H9 (cell line): Measurements from ENCODE around the gene FAM43B. TPM values are rescaled to one million over a fixed set of nuclear protein-coding genes. Genes with fewer than 3 reads are reported as not detected.

ENCODE experiments used
- DNase-seq: peaks from one replicate; pipeline ENCODE4 v3.0.0-alpha.2; 2017
- H2AFZ ChIP-seq: one replicate; pipeline ENCODE4 v1.6.1; 2013; ENCODE audit warnings: mild to moderate bottlenecking, low read length, control low read depth, moderate library complexity
- H2AK5ac ChIP-seq: 2 replicates; pipeline ENCODE4 v1.6.1; 2013; ENCODE audit warnings: low read length, control low read depth, mixed read lengths; ENCODE audit not compliant: insufficient read length
- H2BK120ac ChIP-seq: one replicate; pipeline ENCODE4 v1.6.1; 2013; ENCODE audit warnings: low read depth, mild to moderate bottlenecking, low read length, control low read depth, inconsistent platforms; ENCODE audit not compliant: poor library complexity, severe bottlenecking
- H2BK12ac ChIP-seq: 2 replicates; pipeline ENCODE4 v1.6.1; 2013; ENCODE audit warnings: low read length, control low read depth, mixed read lengths, low read depth; ENCODE audit not compliant: insufficient read length
- H2BK15ac ChIP-seq: 2 replicates; pipeline ENCODE4 v1.6.1; 2013; ENCODE audit warnings: low read depth, low read length, control low read depth
- H2BK20ac ChIP-seq: one replicate; pipeline ENCODE4 v1.6.1; 2013; ENCODE audit warnings: low read depth, mild to moderate bottlenecking, low read length, control low read depth, inconsistent platforms; ENCODE audit not compliant: poor library complexity, severe bottlenecking
- H2BK5ac ChIP-seq: 2 replicates; pipeline ENCODE4 v1.6.1; 2013; ENCODE audit warnings: low read length, control low read depth, mixed read lengths; ENCODE audit not compliant: insufficient read length
- H3K14ac ChIP-seq: 2 replicates; pipeline ENCODE4 v1.6.1; 2013; ENCODE audit warnings: low read length, control low read depth; ENCODE audit not compliant: insufficient read depth
- H3K18ac ChIP-seq: 2 replicates; pipeline ENCODE4 v1.6.1; 2013; ENCODE audit warnings: low read depth, mild to moderate bottlenecking, mixed read lengths, low read length, control low read depth; ENCODE audit not compliant: insufficient read length
- H3K23ac ChIP-seq: 2 replicates; pipeline ENCODE4 v1.6.1; 2013; ENCODE audit warnings: low read length, control low read depth, mixed read lengths, low read depth; ENCODE audit not compliant: insufficient read length
- H3K23me2 ChIP-seq: 2 replicates; pipeline ENCODE4 v1.6.1; 2013; ENCODE audit warnings: low read depth, mild to moderate bottlenecking, mixed read lengths, low read length, control low read depth; ENCODE audit not compliant: insufficient read length, poor library complexity, severe bottlenecking
- H3K27ac ChIP-seq: 2 replicates; pipeline ENCODE4 v1.5.1; 2013; ENCODE audit warnings: low read length, control low read depth, mixed read lengths, low read depth; ENCODE audit not compliant: insufficient read length
- H3K27me3 ChIP-seq: 2 replicates; pipeline ENCODE4 v1.6.1; 2013; ENCODE audit warnings: low read length, control low read depth, inconsistent platforms; ENCODE audit not compliant: insufficient read depth
- H3K4ac ChIP-seq: 2 replicates; pipeline ENCODE4 v1.6.1; 2013; ENCODE audit warnings: low read depth, mild to moderate bottlenecking, control low read depth, inconsistent platforms, low read length, moderate library complexity
- H3K4me1 ChIP-seq: 2 replicates; pipeline ENCODE4 v1.6.1; 2013; ENCODE audit warnings: low read length, control low read depth, inconsistent platforms; ENCODE audit not compliant: insufficient read depth
- H3K4me2 ChIP-seq: 2 replicates; pipeline ENCODE4 v1.6.1; 2013; ENCODE audit warnings: low read length, control low read depth, mixed read lengths; ENCODE audit not compliant: insufficient read length, insufficient read depth
- H3K56ac ChIP-seq: 2 replicates; pipeline ENCODE4 v1.6.1; 2013; ENCODE audit warnings: low read depth, mild to moderate bottlenecking, mixed read lengths, low read length, control low read depth; ENCODE audit not compliant: insufficient read length
- H3K79me1 ChIP-seq: 2 replicates; pipeline ENCODE4 v1.6.1; 2013; ENCODE audit warnings: low read depth, mild to moderate bottlenecking, moderate library complexity, low read length, control low read depth, inconsistent platforms; ENCODE audit not compliant: insufficient read depth, poor library complexity, severe bottlenecking
- H3K79me2 ChIP-seq: 2 replicates; pipeline ENCODE4 v1.6.1; 2013; ENCODE audit warnings: low read length, control low read depth, inconsistent platforms; ENCODE audit not compliant: insufficient read depth
- H3K9ac ChIP-seq: 2 replicates; pipeline ENCODE4 v1.6.1; 2013; ENCODE audit warnings: low read length, control low read depth, mixed read lengths; ENCODE audit not compliant: insufficient read length; ENCODE audit errors: extremely low read depth
- H3K9me3 ChIP-seq: one replicate; pipeline ENCODE4 v1.6.1; 2013; ENCODE audit warnings: low read depth, low read length, inconsistent platforms; ENCODE audit not compliant: control insufficient read depth
- H3T11ph ChIP-seq: one replicate; pipeline ENCODE4 v1.6.1; 2013; ENCODE audit warnings: mild to moderate bottlenecking, low read length, control low read depth, inconsistent platforms
- H4K20me1 ChIP-seq: one replicate; pipeline ENCODE4 v1.6.1; 2013; ENCODE audit not compliant: control insufficient read depth, insufficient read length, insufficient read depth
- H4K5ac ChIP-seq: 2 replicates; pipeline ENCODE4 v1.6.1; 2013; ENCODE audit warnings: low read depth, mild to moderate bottlenecking, mixed read lengths, low read length, control low read depth; ENCODE audit not compliant: insufficient read length
- H4K8ac ChIP-seq: replicated peaks from 2 replicates; pipeline ENCODE4 v1.6.1; 2013; ENCODE audit warnings: low read length, control low read depth, mixed read lengths, low read depth; ENCODE audit not compliant: insufficient read length
- H4K91ac ChIP-seq: 2 replicates; pipeline ENCODE4 v1.6.1; 2013; ENCODE audit warnings: low read depth, mild to moderate bottlenecking, moderate library complexity, mixed read lengths, low read length, control low read depth; ENCODE audit not compliant: insufficient read length
- H3K27ac Mint-ChIP-seq, 3 experiments: 2 replicates in 2 of 3; 3 replicates in 1 of 3; pipeline ENCODE4 v1.8.0; 2020 to 2021; ENCODE audit warnings: mixed read lengths in 3 of 3, mild to moderate bottlenecking in 1 of 3, moderate library complexity in 1 of 3
- H3K27me3 Mint-ChIP-seq: 2 replicates; pipeline ENCODE4 v1.8.0; 2021; ENCODE audit warnings: low read depth, mild to moderate bottlenecking, moderate library complexity, mixed read lengths
- H3K36me3 Mint-ChIP-seq, 3 experiments: 2 replicates in 2 of 3; 3 replicates in 1 of 3; pipeline ENCODE4 v1.8.0; 2020 to 2021; ENCODE audit warnings: low read depth in 3 of 3, mixed read lengths in 3 of 3; ENCODE audit not compliant: insufficient read depth in 1 of 3
- H3K4me1 Mint-ChIP-seq, 2 experiments: 2 replicates each; pipeline ENCODE4 v1.8.0; 2020; ENCODE audit warnings: mixed read lengths in 2 of 2
- H3K4me3 Mint-ChIP-seq, 2 experiments: 2 replicates in 1 of 2; 3 replicates in 1 of 2; pipeline ENCODE4 v1.8.0; 2020 to 2021; ENCODE audit warnings: mild to moderate bottlenecking in 2 of 2, mixed read lengths in 2 of 2, moderate library complexity in 1 of 2
- H3K9me3 Mint-ChIP-seq, 2 experiments: 2 replicates in 1 of 2; 3 replicates in 1 of 2; pipeline ENCODE4 v1.8.0; 2020; ENCODE audit warnings: mild to moderate bottlenecking in 2 of 2, mixed read lengths in 2 of 2, moderate library complexity in 1 of 2
- WGBS: extraction: QIAGEN DNeasy Blood & Tissue Kit; methylation state at CpG from one replicate; pipeline ENCODE4 v1.1.7; 2013; ENCODE audit warnings: missing lambda C conversion rate, low lambda C conversion rate, mixed read lengths; ENCODE audit not compliant: insufficient read length; ENCODE audit errors: extremely low coverage; 5-methylcytosine and 5-hydroxymethylcytosine counted together
- total RNA-seq: library from RNA; stranded (reverse); gene quantifications from 2 replicates; pipeline ENCODE4 v1.2.1, GENCODE V29; 2021
- TF ChIP-seq, protein P1 (sequence below): fragments of 200-600 bp; sonication (generic); conservative IDR thresholded peaks from 3 replicates; pipeline ENCODE4 v1.8.0; 2021; ENCODE audit warnings: antibody characterized with exemption, mild to moderate bottlenecking

Gene FAM43B
- total RNA-seq, 1 experiment from 2014 or later = 0.22 TPM

DNA sequence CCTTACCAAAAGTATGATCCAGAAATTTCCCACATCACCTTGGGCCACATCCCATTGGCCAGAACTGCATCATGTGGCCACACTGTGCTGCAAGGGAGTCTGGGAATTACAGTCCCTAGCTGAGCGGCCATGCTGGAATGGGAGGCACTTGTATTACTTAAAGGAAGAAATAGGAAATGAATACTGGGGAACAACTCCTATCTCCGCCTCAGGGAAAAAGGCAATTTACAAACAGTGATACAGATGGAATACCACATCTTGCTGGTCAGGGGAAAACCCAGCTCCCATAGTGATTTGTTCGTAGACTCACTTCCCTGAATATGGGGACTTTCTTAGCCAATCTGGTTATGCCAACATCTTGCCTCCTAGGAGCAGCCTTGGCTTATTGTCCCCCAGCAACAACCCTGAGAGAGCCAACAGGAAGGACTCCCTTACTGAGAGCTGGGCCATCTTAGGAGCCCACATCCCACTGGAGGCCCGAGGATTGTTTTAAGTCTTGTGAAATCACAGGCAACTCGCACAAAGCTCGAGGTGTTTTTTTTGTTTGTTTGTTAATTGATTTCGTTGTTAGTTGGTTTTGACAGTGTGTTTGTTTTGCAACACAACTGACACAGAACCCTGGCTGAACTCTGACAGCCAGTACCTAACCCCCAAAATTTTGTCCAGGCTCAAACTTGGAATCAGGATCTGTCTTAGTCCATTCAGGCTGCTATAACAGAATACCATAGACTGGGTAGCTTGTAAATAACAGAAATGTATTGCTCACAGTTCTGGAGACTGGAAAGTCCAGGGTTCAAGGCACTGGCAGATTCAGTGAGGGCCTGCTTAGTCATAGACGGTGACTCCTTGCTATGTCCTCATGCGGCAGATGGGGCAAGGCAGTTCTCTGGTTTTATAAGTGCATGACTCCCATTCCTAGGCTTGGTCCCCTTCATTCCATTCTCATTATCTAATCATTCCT, 51.4 kb downstream of the FAM43B start:
- no peak overlapping the region for H3T11ph ChIP-seq
- no CpG with 5 or more reads among the region's 9 CpGs for WGBS
- no peaks in the 10 kb centered on the region for H3K27me3 ChIP-seq
- H2AFZ ChIP-seq = no peak overlapping the region
- H2BK12ac ChIP-seq = no peak overlapping the region
- Mint-ChIP-seq H3K27me3 (peaks cover 4% of the 10 kb centered on the region), H3K4me1 (no peaks in the 10 kb centered on the region; a peak in 1 of 4 replicates), H3K27ac (no peak overlapping the region), H3K36me3 (no peaks in the 10 kb centered on the region; a peak in 1 of 7 replicates), H3K9me3 (peaks cover 0 to 3% of the 10 kb centered on the region in 2 experiments; a peak in 2 of 5 replicates), H3K4me3 (no peak overlapping the region; a peak in 1 of 5 replicates)
- H3K4me2 ChIP-seq = no peak overlapping the region
- TF ChIP-seq, protein P1, sequence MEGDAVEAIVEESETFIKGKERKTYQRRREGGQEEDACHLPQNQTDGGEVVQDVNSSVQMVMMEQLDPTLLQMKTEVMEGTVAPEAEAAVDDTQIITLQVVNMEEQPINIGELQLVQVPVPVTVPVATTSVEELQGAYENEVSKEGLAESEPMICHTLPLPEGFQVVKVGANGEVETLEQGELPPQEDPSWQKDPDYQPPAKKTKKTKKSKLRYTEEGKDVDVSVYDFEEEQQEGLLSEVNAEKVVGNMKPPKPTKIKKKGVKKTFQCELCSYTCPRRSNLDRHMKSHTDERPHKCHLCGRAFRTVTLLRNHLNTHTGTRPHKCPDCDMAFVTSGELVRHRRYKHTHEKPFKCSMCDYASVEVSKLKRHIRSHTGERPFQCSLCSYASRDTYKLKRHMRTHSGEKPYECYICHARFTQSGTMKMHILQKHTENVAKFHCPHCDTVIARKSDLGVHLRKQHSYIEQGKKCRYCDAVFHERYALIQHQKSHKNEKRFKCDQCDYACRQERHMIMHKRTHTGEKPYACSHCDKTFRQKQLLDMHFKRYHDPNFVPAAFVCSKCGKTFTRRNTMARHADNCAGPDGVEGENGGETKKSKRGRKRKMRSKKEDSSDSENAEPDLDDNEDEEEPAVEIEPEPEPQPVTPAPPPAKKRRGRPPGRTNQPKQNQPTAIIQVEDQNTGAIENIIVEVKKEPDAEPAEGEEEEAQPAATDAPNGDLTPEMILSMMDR = no peak
- H3K4ac ChIP-seq = no peak overlapping the region
- no peaks in the 10 kb centered on the region for H3K79me1 ChIP-seq
- H3K23ac ChIP-seq = no peak overlapping the region
- H3K9ac ChIP-seq = no peak overlapping the region
- no peaks in the 10 kb centered on the region for H3K4me1 ChIP-seq
- H2BK120ac ChIP-seq = no peak overlapping the region
- no peak overlapping the region for H2BK5ac ChIP-seq
- H3K23me2 ChIP-seq = no peaks in the 10 kb centered on the region
- no peak overlapping the region for H4K91ac ChIP-seq
- no peak overlapping the region for H3K18ac ChIP-seq
- no peak overlapping the region for H2AK5ac ChIP-seq
- no peaks in the 10 kb centered on the region for H4K20me1 ChIP-seq
- peaks cover 2% of the 10 kb centered on the region; the same call in 1 of the 2 replicates for H3K79me2 ChIP-seq
- no peak overlapping the region for H3K56ac ChIP-seq
- no peak overlapping the region for H4K8ac ChIP-seq
- no peak overlapping the region for H2BK15ac ChIP-seq
- no peak overlapping the region for H2BK20ac ChIP-seq
- DNase-seq = no peak
- no peak overlapping the region for H4K5ac ChIP-seq
- no peak overlapping the region for H3K27ac ChIP-seq
- no peaks in the 10 kb centered on the region for H3K9me3 ChIP-seq
- H3K14ac ChIP-seq = no peak overlapping the region

Other genes starting within 250 kb of the FAM43B start
- 0.97 and 1.2 TPM in 2 replicates for gene CAMK2N1, start 66.4 kb upstream of the FAM43B start, total RNA-seq
- 25.5 and 27.1 TPM in 2 replicates for gene MUL1, start 44.4 kb upstream of the FAM43B start, total RNA-seq
- gene CDA, start 36.5 kb downstream of the FAM43B start, total RNA-seq = 6.5 and 7.0 TPM in 2 replicates
- 17.0 and 18.2 TPM in 2 replicates for gene PINK1, start 80.9 kb downstream of the FAM43B start, total RNA-seq
- gene DDOST, start 108.8 kb downstream of the FAM43B start, total RNA-seq = 255 and 269 TPM in 2 replicates
- gene KIF17, start 165.4 kb downstream of the FAM43B start, total RNA-seq = 3.4 and 5.1 TPM in 2 replicates
- gene SH2D5, start 180.1 kb downstream of the FAM43B start, total RNA-seq = 7.2 and 8.7 TPM in 2 replicates
- gene HP1BP3, start 234.7 kb downstream of the FAM43B start, total RNA-seq = 127 TPM in 2 replicates